Measurements from ENCODE around the gene ADGRL3.

DNA sequence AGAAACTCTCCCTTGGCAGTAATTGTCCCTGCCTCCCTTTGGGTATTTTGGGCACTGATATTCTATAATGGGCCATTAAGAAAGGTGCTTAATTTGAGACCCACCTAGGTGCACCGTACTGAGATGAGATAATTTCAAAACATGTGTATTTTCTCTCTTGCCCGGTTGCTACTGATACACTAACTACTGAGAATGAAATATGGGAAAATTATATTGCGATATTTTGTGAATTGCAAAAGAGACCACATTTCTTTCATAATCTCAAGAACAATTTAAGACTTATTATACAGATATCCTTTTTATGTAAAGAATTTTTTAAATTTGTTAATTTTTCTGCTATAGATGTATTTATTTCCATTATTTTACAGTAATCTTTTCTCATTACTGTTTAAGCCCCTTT lies 284.9 kb downstream of the ADGRL3 start:
- TF ChIP-seq, protein P1, sequence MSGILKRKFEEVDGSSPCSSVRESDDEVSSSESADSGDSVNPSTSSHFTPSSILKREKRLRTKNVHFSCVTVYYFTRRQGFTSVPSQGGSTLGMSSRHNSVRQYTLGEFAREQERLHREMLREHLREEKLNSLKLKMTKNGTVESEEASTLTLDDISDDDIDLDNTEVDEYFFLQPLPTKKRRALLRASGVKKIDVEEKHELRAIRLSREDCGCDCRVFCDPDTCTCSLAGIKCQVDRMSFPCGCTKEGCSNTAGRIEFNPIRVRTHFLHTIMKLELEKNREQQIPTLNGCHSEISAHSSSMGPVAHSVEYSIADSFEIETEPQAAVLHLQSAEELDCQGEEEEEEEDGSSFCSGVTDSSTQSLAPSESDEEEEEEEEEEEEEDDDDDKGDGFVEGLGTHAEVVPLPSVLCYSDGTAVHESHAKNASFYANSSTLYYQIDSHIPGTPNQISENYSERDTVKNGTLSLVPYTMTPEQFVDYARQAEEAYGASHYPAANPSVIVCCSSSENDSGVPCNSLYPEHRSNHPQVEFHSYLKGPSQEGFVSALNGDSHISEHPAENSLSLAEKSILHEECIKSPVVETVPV (CRISPR knock-in tag; IDR thresholded peaks at IDR 0.05) = no peak
- TF ChIP-seq ZFP3 (CRISPR knock-in tag; IDR thresholded peaks at IDR 0.05) (no peak), RARB (CRISPR knock-in tag; IDR thresholded peaks at IDR 0.05) (no peak), ZNF70 (CRISPR knock-in tag; IDR thresholded peaks at IDR 0.05) (no peak), GLIS3 (CRISPR knock-in tag; IDR thresholded peaks at IDR 0.05) (no peak), ZNF8 (CRISPR knock-in tag; IDR thresholded peaks at IDR 0.05) (no peak), PPARA (CRISPR knock-in tag; IDR thresholded peaks at IDR 0.05; ENCODE audit: borderline replicate concordance) (no peak), ZFP30 (CRISPR knock-in tag; IDR thresholded peaks at IDR 0.05) (no peak), BACH2 (CRISPR knock-in tag; IDR thresholded peaks at IDR 0.05; ENCODE audit: borderline replicate concordance) (no peak), ESRRG (CRISPR knock-in tag; IDR thresholded peaks at IDR 0.05) (no peak), ZC3H10 (CRISPR knock-in tag; IDR thresholded peaks at IDR 0.05) (no peak)
- TF ChIP-seq, protein P2, sequence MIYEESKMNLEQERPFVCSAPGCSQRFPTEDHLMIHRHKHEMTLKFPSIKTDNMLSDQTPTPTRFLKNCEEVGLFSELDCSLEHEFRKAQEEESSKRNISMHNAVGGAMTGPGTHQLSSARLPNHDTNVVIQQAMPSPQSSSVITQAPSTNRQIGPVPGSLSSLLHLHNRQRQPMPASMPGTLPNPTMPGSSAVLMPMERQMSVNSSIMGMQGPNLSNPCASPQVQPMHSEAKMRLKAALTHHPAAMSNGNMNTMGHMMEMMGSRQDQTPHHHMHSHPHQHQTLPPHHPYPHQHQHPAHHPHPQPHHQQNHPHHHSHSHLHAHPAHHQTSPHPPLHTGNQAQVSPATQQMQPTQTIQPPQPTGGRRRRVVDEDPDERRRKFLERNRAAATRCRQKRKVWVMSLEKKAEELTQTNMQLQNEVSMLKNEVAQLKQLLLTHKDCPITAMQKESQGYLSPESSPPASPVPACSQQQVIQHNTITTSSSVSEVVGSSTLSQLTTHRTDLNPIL (CRISPR knock-in tag; IDR thresholded peaks at IDR 0.05; ENCODE audit: low read depth) = no peak
- TF ChIP-seq, protein P3, sequence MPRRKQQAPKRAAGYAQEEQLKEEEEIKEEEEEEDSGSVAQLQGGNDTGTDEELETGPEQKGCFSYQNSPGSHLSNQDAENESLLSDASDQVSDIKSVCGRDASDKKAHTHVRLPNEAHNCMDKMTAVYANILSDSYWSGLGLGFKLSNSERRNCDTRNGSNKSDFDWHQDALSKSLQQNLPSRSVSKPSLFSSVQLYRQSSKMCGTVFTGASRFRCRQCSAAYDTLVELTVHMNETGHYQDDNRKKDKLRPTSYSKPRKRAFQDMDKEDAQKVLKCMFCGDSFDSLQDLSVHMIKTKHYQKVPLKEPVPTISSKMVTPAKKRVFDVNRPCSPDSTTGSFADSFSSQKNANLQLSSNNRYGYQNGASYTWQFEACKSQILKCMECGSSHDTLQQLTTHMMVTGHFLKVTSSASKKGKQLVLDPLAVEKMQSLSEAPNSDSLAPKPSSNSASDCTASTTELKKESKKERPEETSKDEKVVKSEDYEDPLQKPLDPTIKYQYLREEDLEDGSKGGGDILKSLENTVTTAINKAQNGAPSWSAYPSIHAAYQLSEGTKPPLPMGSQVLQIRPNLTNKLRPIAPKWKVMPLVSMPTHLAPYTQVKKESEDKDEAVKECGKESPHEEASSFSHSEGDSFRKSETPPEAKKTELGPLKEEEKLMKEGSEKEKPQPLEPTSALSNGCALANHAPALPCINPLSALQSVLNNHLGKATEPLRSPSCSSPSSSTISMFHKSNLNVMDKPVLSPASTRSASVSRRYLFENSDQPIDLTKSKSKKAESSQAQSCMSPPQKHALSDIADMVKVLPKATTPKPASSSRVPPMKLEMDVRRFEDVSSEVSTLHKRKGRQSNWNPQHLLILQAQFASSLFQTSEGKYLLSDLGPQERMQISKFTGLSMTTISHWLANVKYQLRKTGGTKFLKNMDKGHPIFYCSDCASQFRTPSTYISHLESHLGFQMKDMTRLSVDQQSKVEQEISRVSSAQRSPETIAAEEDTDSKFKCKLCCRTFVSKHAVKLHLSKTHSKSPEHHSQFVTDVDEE (CRISPR knock-in tag; IDR thresholded peaks at IDR 0.05) = no peak
